C4-2B (cell line): ENCODE results near the gene GALNTL6.

Experiments
- CTCF ChIP-seq: fragments of 450-650 bp; conservative IDR thresholded peaks from 2 replicates; pipeline ENCODE4 v1.5.1; 2017; ENCODE audit warnings: mild to moderate bottlenecking
- ZFX ChIP-seq: fragments of 450-650 bp; IDR thresholded peaks from 2 replicates; pipeline ENCODE4 v1.6.1; 2017

DNA sequence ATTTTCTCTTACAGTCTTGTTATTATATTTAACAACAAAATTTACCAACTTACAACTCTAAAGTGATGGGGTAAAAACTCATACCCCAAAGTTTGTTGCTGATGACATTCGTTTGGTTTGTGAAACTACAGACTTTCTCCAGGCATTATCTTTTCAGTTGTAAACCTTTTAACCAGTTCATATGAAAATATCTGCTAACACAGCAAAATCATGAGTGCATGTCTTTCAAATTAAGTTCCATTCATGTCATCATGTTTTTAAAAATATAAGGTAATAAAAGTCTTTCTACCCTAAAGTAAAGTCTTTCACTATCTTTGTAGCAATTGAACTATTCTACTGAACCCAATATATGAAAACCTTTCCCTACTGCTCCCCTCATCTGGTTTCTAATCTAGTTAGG lies 3.4 kb upstream of the GALNTL6 start:
- TF ChIP-seq CTCF: no peak
- no peak for TF ChIP-seq ZFX
